Measurements from ENCODE around the gene ULBP2.
A peak's percentile ranks its signal among the peaks of the same experiment; 100 is the strongest.

The ULBP2 gene

DNA sequence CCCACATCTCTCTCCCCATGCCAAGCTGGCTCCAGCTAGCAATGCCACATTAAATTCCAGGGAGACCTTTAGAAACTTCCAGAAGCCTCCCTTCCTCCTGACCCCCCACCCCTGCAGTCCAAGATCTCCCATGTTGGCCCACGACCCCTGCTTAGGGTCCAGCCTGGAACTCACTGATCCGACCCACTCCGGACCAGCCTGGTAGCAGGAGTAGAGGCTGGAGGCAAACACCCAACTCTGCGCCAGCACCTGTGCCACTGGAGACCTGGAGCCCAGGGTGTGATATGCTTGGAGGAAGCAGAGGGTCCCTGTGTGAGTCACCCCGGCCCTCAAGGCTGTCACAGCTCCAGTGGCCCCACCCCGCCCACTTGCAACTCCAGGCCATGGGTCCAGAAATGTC is 18.7 kb downstream of the ULBP2 start:
- peak; percentile 53 for DNase-seq (ENCODE audit: low spot score)
- Histone ChIP-seq H3K4me3 (no peak overlapping the region), H3K27ac (no peak overlapping the region)
- TF ChIP-seq, protein P1, sequence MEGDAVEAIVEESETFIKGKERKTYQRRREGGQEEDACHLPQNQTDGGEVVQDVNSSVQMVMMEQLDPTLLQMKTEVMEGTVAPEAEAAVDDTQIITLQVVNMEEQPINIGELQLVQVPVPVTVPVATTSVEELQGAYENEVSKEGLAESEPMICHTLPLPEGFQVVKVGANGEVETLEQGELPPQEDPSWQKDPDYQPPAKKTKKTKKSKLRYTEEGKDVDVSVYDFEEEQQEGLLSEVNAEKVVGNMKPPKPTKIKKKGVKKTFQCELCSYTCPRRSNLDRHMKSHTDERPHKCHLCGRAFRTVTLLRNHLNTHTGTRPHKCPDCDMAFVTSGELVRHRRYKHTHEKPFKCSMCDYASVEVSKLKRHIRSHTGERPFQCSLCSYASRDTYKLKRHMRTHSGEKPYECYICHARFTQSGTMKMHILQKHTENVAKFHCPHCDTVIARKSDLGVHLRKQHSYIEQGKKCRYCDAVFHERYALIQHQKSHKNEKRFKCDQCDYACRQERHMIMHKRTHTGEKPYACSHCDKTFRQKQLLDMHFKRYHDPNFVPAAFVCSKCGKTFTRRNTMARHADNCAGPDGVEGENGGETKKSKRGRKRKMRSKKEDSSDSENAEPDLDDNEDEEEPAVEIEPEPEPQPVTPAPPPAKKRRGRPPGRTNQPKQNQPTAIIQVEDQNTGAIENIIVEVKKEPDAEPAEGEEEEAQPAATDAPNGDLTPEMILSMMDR (IDR thresholded peaks at IDR 0.05): no peak

- peak; percentile 38 for DNase-seq (ENCODE audit: low spot score)
- H3K27ac ChIP-seq: no peak overlapping the region
- TF ChIP-seq, protein P1 (IDR thresholded peaks at IDR 0.05): no peak
- no peak overlapping the region for H3K4me3 ChIP-seq
Measured at GRCh38 chr6:149961728-149962425, 20.1 kb downstream of the ULBP2 start.

GRCh38 chr6:149962461-149963211 is 20.8 kb downstream of the ULBP2 start:
- Histone ChIP-seq H3K4me3 (peak overlapping the region; percentile 68), H3K27ac (no peak overlapping the region)
- DNase-seq (ENCODE audit: low spot score): peak; percentile 70
- TF ChIP-seq, protein P1 (IDR thresholded peaks at IDR 0.05): no peak

DNA sequence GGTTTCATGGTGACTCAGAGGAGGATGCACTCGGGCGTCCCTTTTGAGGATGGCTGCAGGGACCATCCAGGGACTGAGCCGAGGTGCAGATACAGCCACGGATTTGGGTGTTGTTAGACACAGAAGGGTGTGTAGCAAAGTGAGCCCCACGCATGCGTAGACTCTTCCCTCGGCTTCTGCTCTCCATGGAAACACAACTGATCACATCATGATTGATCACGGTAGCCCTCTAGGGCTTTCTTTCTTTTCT is 21.3 kb downstream of the ULBP2 start:
- H3K27ac ChIP-seq: no peak overlapping the region
- H3K4me3 ChIP-seq: peak overlapping the region; percentile 68
- no peak for DNase-seq (ENCODE audit: low spot score)
- TF ChIP-seq, protein P1 (IDR thresholded peaks at IDR 0.05): no peak

DNA sequence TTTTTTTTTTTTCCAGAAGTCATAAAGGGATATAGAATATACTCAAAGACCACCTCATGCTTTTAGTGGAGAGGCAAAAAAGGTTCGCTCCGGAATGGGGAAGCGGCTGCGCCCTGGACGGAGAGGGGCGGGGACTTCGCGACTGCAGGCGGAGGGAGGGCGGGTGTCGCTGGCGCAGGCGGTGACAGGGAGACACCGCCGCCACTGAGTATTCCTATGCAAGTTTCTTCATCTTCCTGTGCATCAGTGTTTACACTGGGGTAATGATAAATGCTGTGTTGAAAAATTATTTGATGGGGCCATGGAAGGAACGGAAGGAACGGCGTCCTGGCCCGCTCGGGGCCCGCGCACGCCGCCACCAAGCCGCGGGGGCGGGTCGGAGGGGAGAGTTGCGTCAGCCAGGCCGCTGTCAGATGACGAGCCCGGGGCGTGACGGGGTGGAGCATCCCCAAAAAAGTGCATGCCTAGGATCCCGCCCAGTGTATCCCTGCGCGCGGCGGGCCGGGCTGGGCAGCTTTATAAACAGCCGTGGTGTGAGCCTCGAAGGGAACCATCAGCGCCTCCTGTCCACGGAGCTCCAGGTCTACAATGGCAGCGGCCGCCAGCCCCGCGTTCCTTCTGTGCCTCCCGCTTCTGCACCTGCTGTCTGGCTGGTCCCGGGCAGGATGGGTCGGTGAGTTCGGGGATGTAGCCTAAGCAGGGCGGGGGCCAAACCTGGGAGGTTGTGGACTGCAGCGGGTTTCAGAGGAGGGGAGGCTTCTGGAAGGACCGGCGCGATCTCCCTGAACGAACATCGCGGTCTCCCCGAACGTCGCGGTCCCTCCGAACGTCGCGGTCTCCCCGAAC is 21.9 kb downstream of the ULBP2 start, which contains the start of gene ULBP1:
TSS of gene ULBP1 (plus strand) at position 482 of the 846 bp plus-strand sequence. CDS start at position 589, 107 bp downstream.
- peak within 1 kb of the TSS; percentile 68 for H3K4me3 ChIP-seq
- H3K27ac ChIP-seq: no peak within 1 kb of the TSS
- TF ChIP-seq, protein P1 (IDR thresholded peaks at IDR 0.05): no peak
- peak; percentile 87 for DNase-seq (ENCODE audit: low spot score)

DNA sequence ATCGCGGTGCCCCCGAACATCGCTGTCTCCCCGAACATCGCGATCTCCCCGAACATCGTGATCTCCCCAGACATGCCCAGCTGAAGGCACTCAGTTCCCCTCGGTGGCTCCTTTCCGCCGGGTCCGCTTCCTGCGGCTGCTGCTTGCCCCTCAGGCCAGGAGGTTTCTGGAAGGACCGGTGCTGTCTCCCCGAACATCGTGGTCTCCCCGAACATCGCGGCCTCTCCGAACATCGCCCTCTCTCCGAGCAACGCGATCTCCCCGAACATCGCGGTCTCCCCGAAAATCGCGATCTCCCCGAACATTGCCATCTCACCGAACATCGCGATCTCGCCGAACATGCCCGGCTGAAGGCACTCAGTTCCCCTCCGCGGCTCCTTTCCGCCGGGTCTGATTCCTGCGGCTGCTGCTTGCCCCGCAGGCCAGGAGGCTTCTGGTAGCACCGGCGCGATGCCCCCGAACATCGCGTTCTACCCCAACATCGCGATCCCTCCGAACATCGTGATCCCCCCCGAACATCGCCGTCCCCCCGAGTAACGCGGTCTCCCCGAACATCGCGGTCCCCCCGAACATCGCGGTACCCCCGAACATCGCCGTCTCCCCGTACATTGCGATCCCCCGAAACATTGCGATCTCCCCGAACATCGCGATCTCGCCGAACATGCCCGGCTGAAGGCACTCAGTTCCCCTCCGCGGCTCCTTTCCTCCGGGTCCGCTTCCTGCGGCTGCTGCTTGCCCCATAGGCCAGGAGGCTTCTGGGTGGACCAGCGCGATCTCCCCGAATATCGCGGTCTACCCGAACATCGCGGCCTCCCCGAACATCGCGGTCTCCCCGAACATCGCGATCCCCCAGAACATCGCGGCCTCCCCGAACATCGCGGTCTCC is 22.7 kb downstream of the ULBP2 start:
- TF ChIP-seq, protein P1 (IDR thresholded peaks at IDR 0.05): no peak
- Histone ChIP-seq H3K27ac (no peak overlapping the region), H3K4me3 (peak overlapping the region; percentile 68)
- DNase-seq (ENCODE audit: low spot score): peak; percentile 69
